ENCODE measurements around the gene S100PBP.
"Not testable (repeated sequence)": the region's sequence is repeated elsewhere in the genome, so short reads cannot be mapped to it uniquely, and the experiment has no call there.

S100PBP gene

DNA sequence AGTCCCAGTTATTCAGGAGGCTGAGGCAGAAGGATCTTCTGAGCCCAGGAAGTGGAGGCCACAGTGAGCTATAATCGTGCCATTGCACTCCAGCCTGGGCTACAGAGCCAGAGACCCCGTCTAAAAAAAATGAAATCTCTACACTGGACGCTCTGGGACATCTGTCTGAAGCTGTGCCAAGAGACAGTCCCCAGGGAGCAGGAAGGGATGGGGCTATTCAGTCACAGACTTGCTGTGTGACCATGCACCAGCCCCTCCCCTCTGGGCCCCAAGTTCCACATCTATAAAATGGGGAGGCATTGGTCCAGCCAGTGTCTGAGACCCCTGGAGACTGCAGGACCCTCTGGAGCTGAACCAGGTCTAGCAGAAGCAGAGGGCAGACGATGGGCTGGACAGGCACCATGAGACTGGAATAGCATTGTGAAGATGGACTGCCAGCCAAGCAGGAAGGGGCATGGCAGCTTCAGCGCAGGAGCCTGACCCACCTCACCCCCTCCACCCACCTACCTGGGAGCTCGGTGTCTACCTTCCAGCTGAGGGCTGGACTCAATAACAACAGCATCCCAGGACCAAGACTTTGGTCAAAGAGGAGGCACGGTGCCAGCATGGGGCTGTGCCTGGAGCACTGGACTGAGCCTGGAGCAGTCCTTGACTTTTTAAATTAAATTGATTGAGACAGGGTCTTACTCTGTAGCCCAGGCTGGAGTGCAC is 82.3 kb downstream of the S100PBP start:
- no peak for DNase-seq (ENCODE audit: low read depth in 2 of 2, low spot score in 1 of 2)

DNA sequence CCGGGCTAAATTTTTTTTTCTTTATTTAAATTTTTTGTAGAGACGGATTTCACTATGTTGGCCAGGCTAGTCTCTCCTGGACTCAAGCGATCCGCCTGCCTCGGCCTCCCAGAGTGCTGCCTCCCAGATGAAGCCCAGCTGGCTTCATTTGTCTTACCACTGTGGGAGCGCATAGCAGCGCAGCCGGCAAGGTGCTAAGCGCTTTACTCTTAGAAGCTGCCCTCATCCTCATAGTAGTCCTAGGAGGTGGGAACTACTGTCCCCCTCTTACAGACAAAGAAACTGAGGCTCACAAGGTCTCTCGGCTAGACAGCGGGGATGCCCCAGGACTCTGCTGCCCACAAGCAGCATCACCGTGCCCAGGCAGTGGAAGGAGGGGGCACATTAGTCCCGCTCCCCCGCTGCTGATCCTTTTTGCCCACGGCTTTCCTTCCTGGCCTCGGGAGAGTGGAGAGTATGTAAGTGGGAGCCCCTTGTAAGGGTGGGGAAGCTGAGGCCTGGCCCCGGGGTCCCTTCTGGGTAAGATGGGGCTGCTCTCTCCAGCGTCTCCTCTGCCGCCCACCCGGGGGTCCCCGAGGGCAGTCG is 83.0 kb downstream of the S100PBP start:
- no peak for DNase-seq (ENCODE audit: low read depth in 2 of 2, low spot score in 1 of 2)

DNA sequence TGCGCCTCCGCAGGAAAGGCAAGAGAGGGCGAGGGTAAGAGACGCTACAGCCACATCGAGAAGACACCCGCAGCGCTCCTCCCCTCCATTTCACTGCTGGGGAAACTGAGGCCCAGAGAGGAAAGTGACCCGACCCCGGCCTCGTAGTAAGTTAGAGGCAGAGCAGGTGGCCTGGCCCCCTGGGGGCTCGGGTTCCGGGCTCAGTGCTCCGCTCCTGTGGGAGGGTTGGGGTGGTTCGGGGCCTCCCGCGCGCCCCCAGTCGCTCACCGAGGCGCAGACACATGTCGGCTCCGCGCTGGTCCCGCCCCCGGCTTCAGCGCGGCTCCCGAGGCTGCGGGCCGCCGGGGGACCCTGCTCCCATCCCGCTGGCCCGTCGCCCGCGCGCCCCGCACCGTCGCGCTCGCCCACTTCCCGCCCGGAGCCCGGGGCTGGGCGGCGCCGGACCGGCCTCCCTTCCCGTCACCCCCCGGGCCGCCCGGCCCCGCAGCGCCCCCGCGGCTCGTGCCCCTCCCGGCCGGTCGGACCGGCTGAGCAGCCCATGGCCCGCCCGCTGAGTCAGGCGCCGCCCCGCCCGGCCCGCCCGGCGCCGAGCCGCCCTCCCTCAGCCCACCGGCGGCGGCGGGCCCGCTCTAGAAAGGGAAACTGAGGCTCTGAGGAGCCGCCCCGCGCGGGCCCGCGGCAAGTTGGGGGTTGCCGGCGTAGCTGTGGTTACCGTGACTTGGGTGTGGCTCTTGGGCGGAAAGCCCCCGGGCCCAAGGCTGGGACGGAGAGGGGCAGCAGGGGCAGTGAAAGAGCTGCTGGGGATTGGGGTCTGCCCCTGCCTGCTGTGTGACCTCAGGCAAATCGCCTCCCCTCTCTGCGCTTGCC is 83.7 kb downstream of the S100PBP start, which contains the start of gene TMEM54:
Gene TMEM54 (minus strand): TSS at position 434 of the 867 bp plus-strand sequence. CDS start 151 bp downstream, at position 283.
- no peak for DNase-seq (ENCODE audit: low read depth in 2 of 2, low spot score in 1 of 2)

DNA sequence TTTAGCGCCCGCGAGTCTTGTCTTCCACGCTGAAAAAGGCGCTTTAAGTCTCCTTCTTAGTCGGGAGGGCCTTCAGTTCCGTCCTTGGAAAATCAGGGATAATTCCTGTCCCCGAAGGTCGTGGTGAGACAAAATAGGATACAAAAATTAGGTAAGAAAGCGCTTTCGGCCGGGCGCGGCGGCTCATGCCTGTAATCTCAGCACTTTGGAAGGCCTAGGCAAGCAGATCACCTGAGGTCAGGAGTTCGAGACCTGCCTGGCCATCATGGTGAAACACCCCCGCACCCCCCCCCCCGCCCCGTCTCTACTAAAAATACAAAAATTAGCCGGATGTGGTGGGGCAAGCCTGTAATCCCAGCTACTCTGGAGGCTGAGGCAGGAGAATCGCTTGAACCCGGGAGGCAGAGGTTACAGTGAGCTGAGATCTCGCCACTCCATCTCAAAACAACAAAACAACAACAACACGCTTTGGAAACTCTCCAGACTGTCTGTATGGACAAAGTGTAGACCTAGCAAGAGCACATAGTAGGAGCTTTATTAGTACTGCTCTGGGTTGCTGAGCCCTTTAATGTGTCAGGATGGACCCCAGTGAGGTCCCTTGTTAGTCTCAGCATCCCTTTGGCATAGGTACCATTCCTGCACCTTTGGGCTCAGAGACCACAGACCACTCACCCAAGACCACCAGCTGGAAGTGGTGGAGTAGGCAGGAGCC is 84.5 kb downstream of the S100PBP start:
- no peak for DNase-seq (ENCODE audit: low read depth in 2 of 2, low spot score in 1 of 2)

DNA sequence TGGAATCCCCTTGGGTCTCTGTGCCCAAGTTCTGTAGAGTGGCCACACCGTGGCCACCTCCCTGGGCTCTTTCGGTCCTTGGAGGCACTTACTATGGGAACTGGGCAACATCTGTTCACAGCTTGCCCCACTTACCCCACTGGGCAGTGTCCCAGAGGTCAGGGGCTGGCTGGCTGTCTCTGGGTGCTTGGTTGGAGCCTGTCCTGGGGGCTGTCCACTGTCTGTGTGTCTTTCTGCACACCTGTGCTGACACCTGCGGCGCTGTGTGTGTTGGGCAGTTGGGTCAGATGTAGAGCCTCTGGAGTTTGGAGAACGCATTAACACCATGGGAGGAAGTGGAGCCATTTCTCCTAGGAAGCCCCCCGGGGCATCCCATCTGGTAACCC is 85.1 kb downstream of the S100PBP start:
- no peak for DNase-seq (ENCODE audit: low read depth in 2 of 2, low spot score in 1 of 2)

DNA sequence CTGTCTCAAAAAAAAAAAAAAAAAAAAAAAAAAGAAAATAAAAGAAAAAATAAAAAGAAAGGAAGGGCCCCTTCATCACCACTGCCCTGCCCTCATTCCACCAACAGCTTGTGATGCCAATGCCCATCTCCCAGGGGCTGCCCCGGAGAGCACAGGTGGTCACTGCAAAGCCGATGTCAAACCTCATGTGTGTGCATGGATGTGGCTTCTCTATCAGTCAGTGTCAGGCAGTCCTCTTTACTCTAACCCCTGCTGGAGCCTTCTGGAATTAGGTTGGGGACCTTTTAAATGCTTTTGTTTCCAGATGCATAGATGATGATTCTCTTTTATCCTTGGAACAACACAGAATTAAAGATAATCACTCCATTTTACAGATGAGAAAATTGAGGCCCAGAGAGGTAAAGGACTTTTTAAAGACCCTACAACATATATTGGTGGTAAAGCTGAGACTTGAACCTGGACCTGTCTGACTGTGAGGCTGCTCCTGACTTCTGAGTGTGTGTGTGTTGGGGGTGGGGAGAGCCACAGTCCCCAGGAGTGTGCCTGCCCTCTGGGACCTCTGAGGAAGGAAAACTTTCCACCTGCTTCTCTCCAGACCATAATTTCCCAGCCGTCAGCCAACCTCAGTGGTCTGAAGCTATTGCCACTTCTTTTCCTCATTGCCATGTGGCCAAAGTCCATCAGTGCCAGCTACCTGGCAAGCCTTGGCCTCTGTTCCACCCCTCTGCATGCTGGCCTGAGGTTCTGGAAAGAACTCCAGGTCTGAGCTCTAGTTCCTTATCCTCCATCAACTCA is 86.7 kb downstream of the S100PBP start:
- no peak for DNase-seq (ENCODE audit: low read depth in 2 of 2, low spot score in 1 of 2)

DNA sequence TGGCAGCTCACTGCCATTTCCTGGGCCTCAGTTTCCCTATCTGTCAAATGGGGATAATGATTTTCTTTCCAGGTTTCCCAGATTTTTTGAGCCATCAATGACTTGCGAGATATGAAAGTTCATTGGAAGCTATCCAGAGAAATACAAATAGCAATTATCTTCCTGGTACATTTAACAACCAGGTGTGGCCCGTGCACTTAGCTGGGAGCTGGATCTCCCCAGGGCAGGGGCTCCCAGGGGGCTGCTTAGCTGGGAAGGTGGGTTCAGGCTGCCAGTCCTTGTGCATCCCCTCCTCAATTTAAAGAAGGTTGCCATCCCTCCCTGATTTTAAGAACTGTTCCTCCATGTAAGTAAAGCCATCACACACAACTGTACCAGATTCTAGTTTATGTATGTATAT is 87.3 kb downstream of the S100PBP start:
- DNase-seq (ENCODE audit: low read depth in 2 of 2, low spot score in 1 of 2): no peak

DNA sequence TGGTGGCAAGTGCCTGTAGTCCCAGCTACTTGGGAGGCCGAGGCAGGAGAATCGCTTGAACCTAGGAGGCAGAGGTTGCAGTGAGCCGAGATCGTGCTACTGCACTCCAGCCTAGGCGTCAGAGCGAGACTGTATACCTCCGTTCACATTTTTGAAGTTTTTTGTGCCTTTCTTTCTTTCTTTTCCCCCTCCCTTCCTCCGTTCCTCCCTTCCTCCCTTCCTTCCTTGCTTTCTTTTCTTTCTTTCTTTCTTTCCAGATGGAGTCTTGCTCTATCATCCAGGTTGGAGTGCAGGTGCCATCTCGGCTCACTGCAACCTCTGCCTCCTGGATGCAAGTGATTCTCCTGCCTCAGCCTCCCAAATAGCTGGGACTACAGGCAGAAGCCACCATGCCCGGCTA is 88.1 kb downstream of the S100PBP start:
- DNase-seq (ENCODE audit: low read depth in 2 of 2, low spot score in 1 of 2): not testable (repeated sequence)

DNA sequence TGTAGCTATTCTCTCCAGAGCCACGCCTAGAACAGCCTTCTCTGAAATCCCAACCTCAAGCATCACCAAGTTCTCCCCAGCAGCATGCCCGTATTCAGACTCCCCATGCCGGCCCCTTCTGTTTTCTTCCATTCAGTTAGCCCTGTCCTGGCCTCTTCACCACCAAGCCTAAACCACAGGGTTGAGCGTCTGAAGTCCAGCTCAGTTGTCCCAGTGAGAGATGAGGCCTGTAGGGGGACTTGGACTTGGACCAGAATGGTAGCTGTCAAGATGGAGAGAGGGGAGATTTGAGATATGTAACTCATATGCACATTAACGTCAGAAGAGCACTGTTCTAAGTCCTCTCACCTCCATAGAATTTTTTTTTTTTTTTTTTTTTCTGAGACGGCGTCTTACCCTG is 89.2 kb downstream of the S100PBP start:
- no peak for DNase-seq (ENCODE audit: low read depth in 2 of 2, low spot score in 1 of 2)

DNA sequence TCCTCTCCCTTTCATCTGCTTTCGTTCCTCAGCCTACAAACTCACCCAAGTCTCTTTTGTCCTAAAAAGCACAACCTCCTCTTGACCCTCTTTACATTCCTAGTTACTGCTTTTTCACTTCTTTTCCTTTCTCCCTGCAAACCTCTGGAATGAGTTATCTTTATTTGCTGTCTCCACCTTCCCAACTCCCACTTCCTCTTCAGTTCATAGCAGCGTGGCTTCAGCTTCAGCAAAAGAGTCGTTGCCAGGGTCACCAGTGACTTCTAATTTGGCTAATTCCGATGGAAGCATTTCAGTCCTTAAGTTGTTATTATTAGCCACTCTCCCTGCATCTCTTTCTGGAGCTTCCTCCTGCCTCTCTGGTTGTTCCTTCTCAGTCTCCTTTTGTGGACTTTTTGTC is 90.0 kb downstream of the S100PBP start:
- DNase-seq (ENCODE audit: low read depth in 2 of 2, low spot score in 1 of 2): no peak

Data from stimulated activated CD8-positive, alpha-beta memory T cell treated with anti-CD3 and anti-CD28 coated beads, Interleukin-4, amount 100 ng/mL, for 1 hour (primary cell).